NCI-H526 (cell line): ENCODE data around the gene ADI1.
"Not testable (repeated sequence)": the region's sequence is repeated elsewhere in the genome, so short reads cannot be mapped to it uniquely, and the experiment has no call there.

ENCODE experiments used
- DNase-seq, 2 experiments: peaks; one replicate each; lab custom pipeline; 2025; lab: John Stamatoyannopoulos, UW

ADI1 gene

GRCh38 chr2:3462493-3463104 lies 56.7 kb downstream of the ADI1 start:
- no peak for DNase-seq

GRCh38 chr2:3461801-3462492 lies 57.4 kb downstream of the ADI1 start:
- peak; percentile 61 to 75 for DNase-seq

DNA sequence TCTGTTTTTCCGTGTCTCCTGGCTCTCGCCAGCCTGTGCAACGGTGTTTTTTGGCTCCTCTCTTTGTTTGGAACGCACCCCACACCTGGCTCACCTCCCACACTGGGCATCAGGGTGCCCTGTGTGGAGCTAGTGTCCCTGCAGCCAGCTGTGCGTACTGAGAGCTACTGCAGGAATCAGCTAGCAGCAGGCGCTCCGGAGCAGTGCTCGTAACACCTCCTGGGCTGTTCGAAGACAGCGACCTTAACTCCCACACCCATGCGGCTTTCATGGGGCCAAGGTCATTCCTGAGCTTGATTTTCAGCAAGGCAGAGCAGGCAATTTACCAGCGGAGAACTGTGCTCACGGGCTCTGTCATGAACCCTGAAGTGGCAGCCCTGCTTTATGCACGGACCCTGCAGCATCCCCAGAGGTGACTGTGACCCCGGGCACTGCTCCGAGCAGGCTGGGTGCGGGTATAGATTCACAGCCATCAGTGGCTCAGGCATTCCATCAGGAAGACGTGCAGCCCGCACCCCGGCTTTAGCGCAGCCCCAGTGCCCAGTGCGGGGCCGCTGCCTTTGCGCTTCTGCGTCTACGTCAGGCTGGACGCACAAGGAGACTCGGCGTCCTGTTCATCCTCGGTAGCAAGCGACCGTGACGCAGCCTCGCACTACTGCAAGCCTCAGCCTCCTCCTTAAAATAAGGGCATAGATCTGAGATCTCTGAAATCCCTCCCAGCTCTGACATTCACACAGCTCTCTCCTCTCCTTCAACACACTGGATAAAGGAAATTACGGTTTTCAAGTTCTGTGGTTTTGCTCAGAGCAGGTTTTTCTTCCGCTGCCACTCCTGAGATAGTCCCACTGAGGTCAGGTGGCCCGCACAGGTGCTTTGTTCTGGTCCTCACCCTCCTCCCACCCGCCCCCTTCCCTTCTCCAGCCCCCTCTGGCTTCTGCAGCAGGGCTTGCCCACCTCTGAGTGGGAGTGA lies 58.2 kb downstream of the ADI1 start:
- DNase-seq, result no peak

GRCh38 chr2:3460156-3460555 lies 59.2 kb downstream of the ADI1 start:
- DNase-seq, result no peak

- DNase-seq, result no peak
Measured at GRCh38 chr2:3459185-3460015, 59.9 kb downstream of the ADI1 start.

DNA sequence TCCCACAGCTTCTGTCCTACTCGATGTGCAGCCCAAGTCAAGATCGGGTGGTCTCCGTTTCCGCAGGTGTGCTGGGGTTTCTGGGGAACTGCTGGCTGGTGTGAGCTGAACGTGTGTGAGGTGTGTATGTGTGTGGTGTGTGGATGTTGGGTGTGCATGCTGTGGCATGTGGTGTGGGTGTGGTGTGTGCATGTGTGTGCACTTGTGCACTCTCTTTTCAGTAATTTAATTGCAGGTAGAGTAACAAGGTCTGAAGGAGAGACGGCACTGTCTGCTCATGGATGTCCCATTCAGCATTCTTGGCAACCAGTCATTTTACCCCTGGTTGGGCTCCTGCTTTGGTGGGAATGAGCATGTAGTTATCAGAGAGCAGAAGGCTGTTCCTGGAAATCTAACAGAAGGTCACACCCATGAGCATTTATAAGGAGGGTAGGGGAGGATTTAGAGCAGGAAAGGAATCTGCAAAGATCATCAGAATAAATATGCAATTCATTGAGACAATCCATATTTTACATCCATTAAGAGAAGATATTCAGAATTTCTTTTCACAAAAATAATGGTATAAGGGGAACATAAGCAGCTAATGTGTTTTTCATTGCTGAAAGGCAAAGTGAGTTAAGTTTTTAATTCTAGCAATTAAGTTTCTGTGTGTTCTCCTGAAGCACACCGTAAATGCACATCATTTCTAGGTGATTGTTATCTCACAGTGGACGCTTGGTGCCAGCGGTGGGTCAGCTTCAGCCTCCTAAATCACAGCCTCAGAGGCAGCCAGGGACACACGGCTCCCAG lies 60.7 kb downstream of the ADI1 start:
- DNase-seq, result no peak

- no peak for DNase-seq
Measured at GRCh38 chr2:3457524-3458395, 61.6 kb downstream of the ADI1 start.

- no peak for DNase-seq
Measured at GRCh38 chr2:3456125-3456524, 63.2 kb downstream of the ADI1 start.

DNA sequence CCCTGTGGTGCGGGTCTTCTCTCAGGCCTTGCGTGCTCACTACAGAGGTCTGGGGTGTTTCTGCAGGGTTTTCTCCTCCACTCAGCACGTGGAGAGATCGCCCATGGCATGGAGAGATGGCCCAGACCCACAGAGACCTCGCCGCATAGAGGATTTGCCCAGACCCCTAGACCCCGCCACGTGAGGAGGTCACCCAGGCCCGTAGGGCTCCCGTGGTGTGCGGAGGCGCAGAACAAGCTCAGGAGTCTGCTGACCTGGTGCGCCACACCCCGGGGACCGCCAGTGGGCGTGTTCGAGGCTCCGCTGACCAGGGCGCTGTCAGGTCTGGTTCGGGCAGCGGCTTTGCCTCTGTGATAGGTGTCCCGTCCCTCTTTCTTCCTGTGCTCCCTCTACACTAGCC lies 64.5 kb downstream of the ADI1 start:
- DNase-seq, result no peak

DNA sequence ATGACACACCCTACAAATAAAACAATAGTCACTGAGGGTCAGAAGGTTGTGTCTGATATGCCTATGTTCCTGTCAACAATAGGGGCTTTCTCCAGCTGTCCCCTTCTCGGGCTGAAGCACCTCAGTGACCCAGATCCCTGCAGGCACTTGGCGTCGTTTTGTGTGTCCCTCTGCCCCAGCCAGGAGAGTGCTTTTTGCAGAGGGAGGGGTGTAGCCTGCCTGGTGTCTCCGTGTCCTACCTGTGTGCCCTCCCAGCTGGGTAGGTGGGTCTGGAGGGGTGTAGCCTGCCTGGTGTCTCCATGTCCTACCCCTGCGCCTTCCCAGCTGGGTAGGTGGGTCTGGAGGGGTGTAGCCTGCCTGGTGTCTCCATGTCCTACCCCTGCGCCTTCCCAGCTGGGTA lies 65.3 kb downstream of the ADI1 start:
- not testable (repeated sequence) for DNase-seq

DNA sequence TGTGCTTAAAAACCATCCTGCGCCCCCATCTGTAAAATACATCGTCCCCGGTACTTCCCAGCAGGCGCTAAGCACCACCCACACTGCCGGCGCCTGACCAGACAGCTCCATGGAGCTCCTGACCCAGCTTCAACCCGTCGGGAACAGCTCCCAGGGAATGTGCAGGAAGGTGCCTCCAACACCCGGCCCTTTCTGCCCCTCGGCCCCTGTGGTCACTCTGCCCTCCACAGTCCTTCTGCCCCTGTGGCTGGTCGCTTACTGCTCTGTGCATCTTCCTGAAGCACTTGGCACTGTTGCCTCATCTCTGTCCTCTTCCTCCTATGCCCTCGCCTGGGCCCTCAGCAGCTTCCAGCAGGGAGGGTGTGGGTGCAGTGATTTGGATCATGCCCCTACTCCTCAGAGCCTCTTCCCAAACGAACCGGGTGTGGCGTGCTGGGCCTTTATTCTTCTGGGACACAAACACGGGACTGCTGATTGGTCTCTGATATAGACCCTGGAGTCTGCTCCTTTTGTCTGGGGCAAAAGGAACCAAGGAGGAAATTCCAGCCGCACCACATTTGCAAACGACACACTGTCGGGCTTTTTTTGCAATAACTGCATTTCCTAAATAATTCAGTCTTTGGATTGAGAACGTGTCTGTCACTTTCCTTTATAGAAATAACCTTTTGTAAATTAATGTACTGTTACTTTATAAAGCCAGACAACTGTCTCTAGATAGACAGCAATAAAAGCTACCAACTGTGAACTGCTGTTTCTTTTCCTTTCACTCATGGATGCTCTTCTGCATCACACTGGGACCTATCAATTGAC lies 65.9 kb downstream of the ADI1 start:
- no peak for DNase-seq

GRCh38 chr2:3451926-3452671 lies 67.2 kb downstream of the ADI1 start:
- no peak for DNase-seq

- no peak for DNase-seq
Measured at GRCh38 chr2:3451169-3451568, 68.2 kb downstream of the ADI1 start.

DNA sequence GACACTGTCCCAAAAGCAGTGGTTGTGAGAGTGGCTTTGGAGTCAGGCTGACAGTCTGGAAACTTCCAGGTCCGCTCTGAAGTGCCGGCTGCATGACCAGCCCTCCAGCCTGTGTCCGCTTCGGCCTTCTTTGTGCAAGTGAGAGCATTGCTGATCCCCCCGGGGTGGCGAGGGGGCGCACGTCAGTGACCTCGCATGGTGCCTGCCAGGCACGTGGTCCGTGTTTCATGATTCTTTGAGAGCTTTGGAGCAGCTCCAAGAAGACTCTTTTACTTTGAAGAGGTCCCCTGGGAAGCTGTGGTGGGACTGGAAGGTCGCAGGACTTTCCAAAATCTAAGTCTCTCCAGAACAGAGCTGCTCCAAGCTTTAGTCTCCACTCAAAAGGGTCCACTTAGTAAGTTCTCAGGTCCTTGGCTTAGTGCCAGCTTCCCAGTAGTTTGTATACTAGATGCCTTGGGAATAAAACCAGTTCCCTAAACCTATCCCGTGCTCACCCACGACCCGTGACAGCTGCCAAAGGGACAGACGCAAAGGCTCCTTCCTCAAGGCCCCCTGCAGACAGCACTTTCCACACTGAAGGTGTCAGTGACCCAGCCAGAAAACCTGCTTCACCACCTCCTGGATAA lies 68.8 kb downstream of the ADI1 start:
- no peak for DNase-seq

DNA sequence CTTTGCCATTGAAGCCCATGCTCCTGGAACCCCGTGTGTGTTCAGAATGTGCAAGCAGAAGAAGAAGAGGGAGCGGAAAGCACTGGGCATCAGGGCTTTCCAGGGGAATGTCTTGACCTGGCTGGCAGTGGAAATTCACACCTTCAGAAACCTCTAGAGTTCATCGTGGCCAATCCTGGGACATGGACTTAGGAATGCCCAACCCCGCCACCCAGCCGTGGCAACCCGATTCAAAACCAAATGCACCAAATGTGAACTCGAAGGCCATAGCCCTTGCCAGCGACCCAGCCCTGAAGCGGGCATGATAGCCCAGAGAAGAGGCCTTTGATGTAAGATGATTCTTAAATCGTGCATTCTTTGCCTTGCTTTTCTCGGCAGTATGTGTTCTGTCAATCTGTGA lies 69.4 kb downstream of the ADI1 start:
- no peak for DNase-seq

DNA sequence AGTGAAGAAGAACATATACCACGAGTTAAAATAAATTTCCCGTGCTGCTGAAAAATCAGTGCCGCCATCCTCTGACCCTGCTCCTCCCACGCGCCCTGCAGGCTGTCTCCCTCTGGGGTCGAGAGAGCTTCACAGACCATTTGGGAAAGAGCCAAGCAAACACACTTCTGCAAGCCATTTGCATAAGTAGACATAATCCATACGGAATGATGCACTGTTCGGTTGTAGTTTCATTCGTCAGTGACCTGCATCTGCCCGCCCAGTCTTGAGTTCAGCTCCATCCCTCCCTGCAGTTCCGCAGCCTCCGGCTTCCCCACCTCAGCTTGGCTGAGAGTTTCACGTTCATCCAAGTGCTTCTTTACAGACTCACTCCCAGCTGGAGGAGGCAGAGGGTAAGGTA lies 70.2 kb downstream of the ADI1 start:
- DNase-seq, result peak; percentile 15 to 44

DNA sequence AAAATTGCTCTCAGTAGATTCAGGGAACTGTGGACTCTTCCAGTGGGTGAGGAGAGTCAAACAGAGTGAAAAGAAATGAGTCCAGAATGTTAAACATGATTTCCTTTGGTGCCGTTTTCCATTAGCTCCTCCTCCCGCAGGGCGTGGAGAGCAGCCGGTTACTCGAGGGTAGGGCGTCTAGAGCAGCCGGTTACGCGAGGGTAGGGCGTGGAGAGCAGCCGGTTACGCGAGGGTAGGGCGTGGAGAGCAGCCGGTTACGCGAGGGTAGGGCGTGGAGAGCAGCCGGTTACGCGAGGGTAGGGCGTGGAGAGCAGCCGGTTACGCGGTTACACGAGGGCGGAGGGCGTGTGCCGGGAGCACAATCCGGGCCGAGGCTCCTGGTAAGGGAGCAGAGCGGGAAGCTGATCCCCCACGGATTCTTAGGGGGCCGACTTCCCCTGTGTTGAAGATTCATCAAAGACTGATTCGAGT lies 70.9 kb downstream of the ADI1 start:
- not testable (repeated sequence) for DNase-seq

DNA sequence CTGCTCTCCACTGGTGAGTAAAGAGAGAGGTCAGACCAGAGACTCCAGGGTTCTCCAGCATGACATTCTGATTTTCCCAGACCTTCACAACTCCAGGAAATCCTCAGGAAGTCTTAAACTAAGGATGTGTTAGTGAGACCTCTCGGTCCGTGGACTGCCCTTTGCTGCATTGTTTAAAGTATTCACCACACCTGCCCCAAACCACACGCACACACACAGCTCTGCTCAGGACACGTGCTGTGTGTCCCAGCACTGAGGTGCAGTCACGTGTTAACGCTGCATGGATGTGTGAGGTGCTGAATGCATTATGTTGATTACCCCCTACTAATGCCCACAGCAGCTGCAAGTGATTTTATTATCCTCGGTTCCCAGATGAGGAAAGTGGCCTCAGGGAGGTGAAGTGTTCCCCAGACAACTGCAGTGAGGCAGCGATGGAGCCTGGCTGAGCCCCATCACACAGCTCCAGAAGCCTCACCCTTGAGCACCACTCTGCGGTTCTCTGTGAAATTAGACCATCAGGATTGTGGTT lies 71.5 kb downstream of the ADI1 start:
- DNase-seq, result no peak
